ENCODE results near the gene NEK2. TPM values are rescaled to one million over a fixed set of nuclear protein-coding genes. Genes with fewer than 3 reads are reported as not detected.

NEK2 gene
- total and polyA plus RNA-seq, 2 donors (not counting 1 experiment from before 2014, with no cell fraction given), result 0.09 TPM; not detected in 1

DNA sequence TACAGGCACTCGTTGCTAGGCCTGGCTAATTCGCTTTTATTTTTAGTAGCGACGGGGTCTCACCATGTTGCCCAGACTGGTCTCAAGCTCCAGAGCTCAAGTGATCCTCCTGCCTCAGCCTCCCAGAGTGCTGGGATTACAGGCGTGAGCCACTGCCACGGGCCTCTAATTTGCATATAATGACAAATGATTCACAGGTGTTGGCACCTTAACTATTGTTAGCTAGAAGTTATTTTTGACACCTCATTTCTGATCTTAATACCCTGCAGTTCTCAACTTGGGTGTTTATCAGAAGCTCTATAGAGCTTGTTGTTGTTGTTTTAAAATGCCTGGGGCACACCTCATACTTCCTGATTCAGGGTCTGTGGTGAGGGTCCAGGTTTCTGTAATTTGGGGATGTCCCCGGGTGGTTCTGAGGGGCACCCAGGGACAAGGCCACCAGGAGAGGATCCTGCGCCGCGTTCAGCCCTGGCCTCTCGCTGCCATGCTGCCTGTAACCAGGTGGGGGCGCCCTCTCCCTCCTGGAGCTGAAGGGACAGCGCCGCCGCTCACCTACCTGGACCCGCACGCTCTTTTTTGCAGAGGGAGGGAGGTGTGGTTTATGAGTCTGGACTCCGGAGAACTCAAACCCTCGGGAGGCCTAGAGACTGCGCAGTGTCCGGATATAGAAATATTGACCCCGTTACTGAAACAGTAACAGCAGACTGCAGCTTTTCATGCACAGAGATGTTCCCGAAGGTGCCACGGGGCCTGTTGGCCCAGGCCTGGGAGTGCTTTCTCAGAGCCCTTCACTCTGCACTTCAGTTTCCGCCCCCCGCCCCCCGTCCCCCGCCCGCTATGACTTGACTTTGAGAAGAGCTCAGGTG is 23.0 kb upstream of the NEK2 start:
- H3K9me3 Mint-ChIP-seq (ENCODE audit: insufficient read depth), result peaks cover 2% of the 10 kb centered on the region
- peaks cover 53% of the 10 kb centered on the region for H3K4me1 Mint-ChIP-seq
- CTCF ChIA-PET, result interaction anchor here (0.6 to 7.7 kb wide), 36 partner anchors 8 to 757 kb away, joined by 3 to 155 read pairs (median 4); partner anchors contain the start of genes DTL, INTS7, NEK2 and SLC30A1
- H3K4me1 ChIP-seq (ENCODE audit: control insufficient read depth in 2 of 2, insufficient read depth in 2 of 2, low read length in 2 of 2), result peaks cover 44 to 52% of the 10 kb centered on the region in 2 donors
- peak overlapping the region; percentile 54 for H3K9ac ChIP-seq (ENCODE audit: low read length)
- H3K36me3 ChIP-seq (replicated peaks in 1 of 2; ENCODE audit: control extremely low read depth in 1 of 2, control insufficient read depth in 1 of 2, extremely low read depth in 1 of 2, insufficient read depth in 2 of 2, low read length in 1 of 2), result no peaks in the 10 kb centered on the region
- intact Hi-C loops (cut with micrococcal nuclease), result loop anchor here (5.0 kb wide), 2 partner anchors 134 to 589 kb away; partner anchors contain the start of genes LPGAT1 and PPP2R5A
- no peaks in the 10 kb centered on the region for H3K79me2 ChIP-seq (ENCODE audit: control insufficient read depth, insufficient read depth, low read length)
- no peak for TF ChIP-seq EZH2 (IDR thresholded peaks at IDR 0.05; ENCODE audit: borderline replicate concordance, insufficient read depth, low read depth, low read length, poor library complexity, severe bottlenecking)
- TF ChIP-seq, protein P1, sequence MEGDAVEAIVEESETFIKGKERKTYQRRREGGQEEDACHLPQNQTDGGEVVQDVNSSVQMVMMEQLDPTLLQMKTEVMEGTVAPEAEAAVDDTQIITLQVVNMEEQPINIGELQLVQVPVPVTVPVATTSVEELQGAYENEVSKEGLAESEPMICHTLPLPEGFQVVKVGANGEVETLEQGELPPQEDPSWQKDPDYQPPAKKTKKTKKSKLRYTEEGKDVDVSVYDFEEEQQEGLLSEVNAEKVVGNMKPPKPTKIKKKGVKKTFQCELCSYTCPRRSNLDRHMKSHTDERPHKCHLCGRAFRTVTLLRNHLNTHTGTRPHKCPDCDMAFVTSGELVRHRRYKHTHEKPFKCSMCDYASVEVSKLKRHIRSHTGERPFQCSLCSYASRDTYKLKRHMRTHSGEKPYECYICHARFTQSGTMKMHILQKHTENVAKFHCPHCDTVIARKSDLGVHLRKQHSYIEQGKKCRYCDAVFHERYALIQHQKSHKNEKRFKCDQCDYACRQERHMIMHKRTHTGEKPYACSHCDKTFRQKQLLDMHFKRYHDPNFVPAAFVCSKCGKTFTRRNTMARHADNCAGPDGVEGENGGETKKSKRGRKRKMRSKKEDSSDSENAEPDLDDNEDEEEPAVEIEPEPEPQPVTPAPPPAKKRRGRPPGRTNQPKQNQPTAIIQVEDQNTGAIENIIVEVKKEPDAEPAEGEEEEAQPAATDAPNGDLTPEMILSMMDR (IDR thresholded peaks at IDR 0.05), result peak; percentile 97
- H3K4me3 Mint-ChIP-seq, result peak overlapping the region; percentile 76
- H3K27me3 ChIP-seq (replicated peaks in 1 of 4; ENCODE audit: control extremely low read depth in 1 of 4, control insufficient read depth in 3 of 4, insufficient read depth in 4 of 4, low read length in 3 of 4), result peaks cover 0 to 5% (median 0%) of the 10 kb centered on the region in 4 experiments
- peak overlapping the region in 1 of 2 donors; percentile 11 for H3K27ac ChIP-seq (ENCODE audit: low read length in 2 of 2)
- H2AFZ ChIP-seq (ENCODE audit: insufficient read depth, low read depth, low read length, poor library complexity, severe bottlenecking), result peak overlapping the region; percentile 54
- peak; percentile 76 for DNase-seq
- POLR2A ChIA-PET, result interaction anchor here (0.9 to 1.7 kb wide), 4 partner anchors 17 to 337 kb away, joined by 4 to 5 read pairs (median 5); partner anchors contain the start of genes DTL, INTS7 and NEK2
- peak overlapping the region in 3 of 5 experiments; percentile 21 to 44 (median 34) for H3K4me3 ChIP-seq (ENCODE audit: control extremely low read depth in 1 of 5, extremely low read depth in 1 of 5, insufficient read depth in 1 of 5, low read depth in 2 of 5, low read length in 4 of 5)
- peak; percentile 45 for ATAC-seq (ENCODE audit: low read depth)
- H3K27me3 Mint-ChIP-seq, result peaks cover 5% of the 10 kb centered on the region
- H3K27ac Mint-ChIP-seq, result peak overlapping the region; percentile 59
- H3K9me3 ChIP-seq (ENCODE audit: control extremely low read depth in 1 of 3, control insufficient read depth in 2 of 3, insufficient read depth in 1 of 3, low read length in 2 of 3), result peaks cover 0 to 19% (median 5%) of the 10 kb centered on the region in 3 donors
- 13% methylated on average over 20 of the region's 29 CpGs for WGBS (ENCODE audit: insufficient coverage)
- peak overlapping the region; percentile 77 for H3K4me2 ChIP-seq (replicated peaks; ENCODE audit: low read depth, low read length, poor library complexity, severe bottlenecking)
- H4K20me1 ChIP-seq (ENCODE audit: control insufficient read depth, insufficient read depth, low read length, poor library complexity, severe bottlenecking), result no peaks in the 10 kb centered on the region

All from B cell (primary cell).